HepG2 (cell line): ENCODE results near the gene APOM. TPM values are rescaled to one million over a fixed set of nuclear protein-coding genes. Genes with fewer than 3 reads are reported as not detected.
A peak's percentile ranks its signal among the peaks of the same experiment; 100 is the strongest.

Experiments
- ARNT2 ChIP-seq: sonication (generic); formaldehyde crosslinking; IDR thresholded peaks from 2 replicates; pipeline ENCODE4 v1.8.0; 2022; ENCODE audit warnings: mild to moderate bottlenecking, low read depth, missing genetic modification reagents, moderate library complexity
- CBX5 ChIP-seq: sonication (generic); formaldehyde crosslinking; IDR thresholded peaks from 2 replicates; pipeline ENCODE4 v1.4.0; 2020; ENCODE audit warnings: missing genetic modification reagents, borderline replicate concordance
- DPF2 ChIP-seq: sonication (generic); formaldehyde crosslinking; IDR thresholded peaks from 2 replicates; pipeline ENCODE4 v1.4.0; 2020; ENCODE audit warnings: mild to moderate bottlenecking, low read depth, missing genetic modification reagents, borderline replicate concordance
- EHMT2 ChIP-seq: fragments of 200-600 bp; sonication (generic); IDR thresholded peaks from 2 replicates; pipeline ENCODE4 v1.7.0; 2017; ENCODE audit warnings: antibody characterized with exemption, low read depth, low read length, borderline replicate concordance
- ELF1 ChIP-seq: sonication (generic); formaldehyde crosslinking; IDR thresholded peaks from 2 replicates; pipeline ENCODE4 v1.4.0; 2020; ENCODE audit warnings: missing genetic modification reagents
- ISL2 ChIP-seq: sonication (generic); formaldehyde crosslinking; IDR thresholded peaks from 2 replicates; pipeline ENCODE4 v1.5.0; 2020; ENCODE audit warnings: missing genetic modification reagents
- MED1 ChIP-seq: sonication (generic); formaldehyde crosslinking; IDR thresholded peaks from 2 replicates; pipeline ENCODE4 v1.4.0; 2020; ENCODE audit warnings: missing genetic modification reagents
- NBN ChIP-seq: fragments of 450-650 bp; conservative IDR thresholded peaks from 2 replicates; pipeline ENCODE4 v1.6.1; 2017
- PHF5A ChIP-seq: IDR thresholded peaks from one replicate; pipeline ENCODE4 v1.6.1; 2018; ENCODE audit warnings: low read depth, missing genetic modification reagents; ENCODE audit not compliant: unreplicated experiment
- REPIN1 ChIP-seq: sonication (generic); formaldehyde crosslinking; IDR thresholded peaks from 2 replicates; pipeline ENCODE4 v1.8.0; 2022; ENCODE audit warnings: missing genetic modification reagents, low read depth, mild to moderate bottlenecking, borderline replicate concordance
- SKI ChIP-seq: fragments of 450-650 bp; IDR thresholded peaks from one replicate; pipeline ENCODE4 v1.6.1; 2018; ENCODE audit warnings: mild to moderate bottlenecking; ENCODE audit not compliant: partially characterized antibody
- SNRNP70 ChIP-seq: fragments of 200-400 bp; formaldehyde crosslinking; IDR thresholded peaks from 2 replicates; pipeline ENCODE4 v1.6.1; 2017; ENCODE audit warnings: mild to moderate bottlenecking, low read depth, low read length, moderate library complexity
- SYNCRIP ChIP-seq: fragments of 200-400 bp; formaldehyde crosslinking; IDR thresholded peaks from 2 replicates; pipeline ENCODE4 v1.6.1; 2018; ENCODE audit warnings: mild to moderate bottlenecking, low read depth, low read length; ENCODE audit not compliant: insufficient read depth
- TAF1 ChIP-seq: sonication (generic); formaldehyde crosslinking; IDR thresholded peaks from 2 replicates; pipeline ENCODE4 v1.4.0; 2020; ENCODE audit warnings: missing genetic modification reagents
- XRCC5 ChIP-seq: fragments of 200-400 bp; formaldehyde crosslinking; optimal IDR thresholded peaks from 2 replicates; pipeline ENCODE3; 2017; ENCODE audit warnings: mild to moderate bottlenecking, low read length
- ZC3H4 ChIP-seq: sonication (generic); formaldehyde crosslinking; IDR thresholded peaks from 2 replicates; pipeline ENCODE4 v1.4.0; 2020; ENCODE audit warnings: missing genetic modification reagents, borderline replicate concordance
- ZFP82 ChIP-seq: sonication (generic); formaldehyde crosslinking; IDR thresholded peaks from 2 replicates; pipeline ENCODE4 v1.5.1; 2020; ENCODE audit warnings: mild to moderate bottlenecking, missing genetic modification reagents, borderline replicate concordance
- polyA plus RNA-seq, 8 experiments: library from polyadenylated mRNA; depleted of rRNA in 3 of 8; stranded (reverse) in 7 of 8; unstranded in 1 of 8; fragments of >200 nt; fragmentation: Illumina TruSeq in 4 of 8; extraction: Trizol in 4 of 8; gene quantifications; 2 replicates each; pipeline versions ENCODE4 v1.2.1 to v1.2.3, GENCODE V29; 2011 to 2016; ENCODE audit warnings: low read depth in 4 of 8, missing spikeins in 1 of 8, mixed read lengths in 1 of 8; ENCODE audit not compliant: insufficient read depth in 1 of 8
- total RNA-seq, 5 experiments: library from RNA; depleted of rRNA; stranded (reverse); fragments of >200 nt; fragmentation: Illumina TruSeq; extraction: Trizol; gene quantifications; 2 replicates each; pipeline ENCODE4 v1.2.3, GENCODE V29; 2016; ENCODE audit warnings: low read depth in 1 of 5
- TF ChIP-seq, protein P1 (sequence below): sonication (generic); formaldehyde crosslinking; IDR thresholded peaks from 2 replicates; pipeline ENCODE4 v1.4.0; 2020; ENCODE audit warnings: missing genetic modification reagents, borderline replicate concordance
- TF ChIP-seq, protein P2 (sequence below): sonication (generic); formaldehyde crosslinking; IDR thresholded peaks from 2 replicates; pipeline ENCODE4 v1.5.0; 2020; ENCODE audit warnings: missing genetic modification reagents
- TF ChIP-seq, protein P3 (sequence below): sonication (generic); formaldehyde crosslinking; IDR thresholded peaks from 2 replicates; pipeline ENCODE4 v1.4.0; 2020; ENCODE audit warnings: missing genetic modification reagents, mild to moderate bottlenecking, borderline replicate concordance
- TF ChIP-seq, protein P4 (sequence below): sonication (generic); formaldehyde crosslinking; IDR thresholded peaks from 2 replicates; pipeline ENCODE4 v1.4.0; 2020; ENCODE audit warnings: mild to moderate bottlenecking, missing genetic modification reagents

APOM gene
- total and polyA plus RNA-seq, 2 of the 13 experiments (the other 11 are each of a cell fraction or from before 2014, with no cell fraction given): 98.2 to 1,140 TPM

DNA sequence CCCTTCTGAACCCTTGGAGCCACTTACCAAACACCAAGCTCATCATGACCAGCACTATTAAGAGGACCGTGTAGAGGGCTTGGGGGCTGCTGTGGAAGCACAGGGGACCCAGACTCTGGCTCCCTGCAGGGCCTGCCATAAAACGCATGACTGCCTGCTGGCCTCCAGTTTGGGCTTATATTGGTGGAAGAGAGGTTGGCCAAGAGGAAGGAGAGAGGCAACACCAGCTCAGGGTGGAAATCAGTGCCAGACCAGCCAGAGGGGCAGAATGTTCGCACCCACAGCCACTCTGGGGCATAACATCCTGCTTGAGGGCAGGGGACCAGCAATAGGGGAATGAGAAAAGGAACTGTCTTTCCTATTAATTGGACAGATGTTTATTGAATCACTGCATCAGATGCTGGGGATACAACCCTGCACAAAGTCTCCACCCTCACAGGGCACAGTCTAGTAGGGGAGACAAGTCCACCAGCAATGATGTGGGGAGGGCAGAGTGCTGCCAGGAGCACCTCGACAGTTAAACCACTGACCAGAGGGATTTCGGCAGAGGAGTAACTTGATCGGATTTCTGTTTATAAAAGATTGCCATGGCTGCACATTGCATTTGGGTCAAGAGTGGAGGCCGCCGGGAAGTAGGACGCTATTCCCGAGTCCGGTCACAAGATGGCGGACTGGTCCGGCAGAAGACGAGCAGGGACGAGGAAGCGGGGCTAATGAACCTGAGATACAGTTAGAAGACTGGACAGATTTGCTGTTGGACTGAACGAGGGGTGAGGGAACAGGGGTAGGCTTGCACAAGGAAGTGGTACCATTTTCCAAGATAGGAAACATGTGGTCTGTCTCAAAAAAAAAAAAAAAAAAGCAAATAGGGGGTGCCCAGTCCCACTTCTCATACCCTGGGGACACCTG is 24.8 kb downstream of the APOM start, which contains the start of gene LY6G5C (continued):
- TF ChIP-seq TAF1 (CRISPR knock-in tag) (no peak), MED1 (CRISPR knock-in tag) (no peak), ISL2 (no peak), CBX5 (CRISPR knock-in tag) (peak; percentile 26; the same call in 1 of the 2 replicates), DPF2 (CRISPR knock-in tag) (no peak), ARNT2 (CRISPR knock-in tag) (no peak), ZFP82 (no peak), EHMT2 (no peak), ZC3H4 (CRISPR knock-in tag) (no peak), SKI (no peak), SNRNP70 (no peak), PHF5A (no peak), ELF1 (peak; percentile 74), XRCC5 (peak; percentile 34), SYNCRIP (no peak), REPIN1 (CRISPR knock-in tag) (0 out of 2 replicates have a peak, but pooled peaks have one; percentile 48), NBN (no peak)
- TF ChIP-seq, protein P1, sequence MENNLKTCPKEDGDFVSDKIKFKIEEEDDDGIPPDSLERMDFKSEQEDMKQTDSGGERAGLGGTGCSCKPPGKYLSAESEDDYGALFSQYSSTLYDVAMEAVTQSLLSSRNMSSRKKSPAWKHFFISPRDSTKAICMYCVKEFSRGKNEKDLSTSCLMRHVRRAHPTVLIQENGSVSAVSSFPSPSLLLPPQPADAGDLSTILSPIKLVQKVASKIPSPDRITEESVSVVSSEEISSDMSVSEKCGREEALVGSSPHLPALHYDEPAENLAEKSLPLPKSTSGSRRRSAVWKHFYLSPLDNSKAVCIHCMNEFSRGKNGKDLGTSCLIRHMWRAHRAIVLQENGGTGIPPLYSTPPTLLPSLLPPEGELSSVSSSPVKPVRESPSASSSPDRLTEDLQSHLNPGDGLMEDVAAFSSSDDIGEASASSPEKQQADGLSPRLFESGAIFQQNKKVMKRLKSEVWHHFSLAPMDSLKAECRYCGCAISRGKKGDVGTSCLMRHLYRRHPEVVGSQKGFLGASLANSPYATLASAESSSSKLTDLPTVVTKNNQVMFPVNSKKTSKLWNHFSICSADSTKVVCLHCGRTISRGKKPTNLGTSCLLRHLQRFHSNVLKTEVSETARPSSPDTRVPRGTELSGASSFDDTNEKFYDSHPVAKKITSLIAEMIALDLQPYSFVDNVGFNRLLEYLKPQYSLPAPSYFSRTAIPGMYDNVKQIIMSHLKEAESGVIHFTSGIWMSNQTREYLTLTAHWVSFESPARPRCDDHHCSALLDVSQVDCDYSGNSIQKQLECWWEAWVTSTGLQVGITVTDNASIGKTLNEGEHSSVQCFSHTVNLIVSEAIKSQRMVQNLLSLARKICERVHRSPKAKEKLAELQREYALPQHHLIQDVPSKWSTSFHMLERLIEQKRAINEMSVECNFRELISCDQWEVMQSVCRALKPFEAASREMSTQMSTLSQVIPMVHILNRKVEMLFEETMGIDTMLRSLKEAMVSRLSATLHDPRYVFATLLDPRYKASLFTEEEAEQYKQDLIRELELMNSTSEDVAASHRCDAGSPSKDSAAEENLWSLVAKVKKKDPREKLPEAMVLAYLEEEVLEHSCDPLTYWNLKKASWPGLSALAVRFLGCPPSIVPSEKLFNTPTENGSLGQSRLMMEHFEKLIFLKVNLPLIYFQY (CRISPR knock-in tag): 0 out of 2 replicates have a peak, but pooled peaks have one; percentile 31
- TF ChIP-seq, protein P2, sequence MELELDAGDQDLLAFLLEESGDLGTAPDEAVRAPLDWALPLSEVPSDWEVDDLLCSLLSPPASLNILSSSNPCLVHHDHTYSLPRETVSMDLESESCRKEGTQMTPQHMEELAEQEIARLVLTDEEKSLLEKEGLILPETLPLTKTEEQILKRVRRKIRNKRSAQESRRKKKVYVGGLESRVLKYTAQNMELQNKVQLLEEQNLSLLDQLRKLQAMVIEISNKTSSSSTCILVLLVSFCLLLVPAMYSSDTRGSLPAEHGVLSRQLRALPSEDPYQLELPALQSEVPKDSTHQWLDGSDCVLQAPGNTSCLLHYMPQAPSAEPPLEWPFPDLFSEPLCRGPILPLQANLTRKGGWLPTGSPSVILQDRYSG: no peak
- TF ChIP-seq, protein P3, sequence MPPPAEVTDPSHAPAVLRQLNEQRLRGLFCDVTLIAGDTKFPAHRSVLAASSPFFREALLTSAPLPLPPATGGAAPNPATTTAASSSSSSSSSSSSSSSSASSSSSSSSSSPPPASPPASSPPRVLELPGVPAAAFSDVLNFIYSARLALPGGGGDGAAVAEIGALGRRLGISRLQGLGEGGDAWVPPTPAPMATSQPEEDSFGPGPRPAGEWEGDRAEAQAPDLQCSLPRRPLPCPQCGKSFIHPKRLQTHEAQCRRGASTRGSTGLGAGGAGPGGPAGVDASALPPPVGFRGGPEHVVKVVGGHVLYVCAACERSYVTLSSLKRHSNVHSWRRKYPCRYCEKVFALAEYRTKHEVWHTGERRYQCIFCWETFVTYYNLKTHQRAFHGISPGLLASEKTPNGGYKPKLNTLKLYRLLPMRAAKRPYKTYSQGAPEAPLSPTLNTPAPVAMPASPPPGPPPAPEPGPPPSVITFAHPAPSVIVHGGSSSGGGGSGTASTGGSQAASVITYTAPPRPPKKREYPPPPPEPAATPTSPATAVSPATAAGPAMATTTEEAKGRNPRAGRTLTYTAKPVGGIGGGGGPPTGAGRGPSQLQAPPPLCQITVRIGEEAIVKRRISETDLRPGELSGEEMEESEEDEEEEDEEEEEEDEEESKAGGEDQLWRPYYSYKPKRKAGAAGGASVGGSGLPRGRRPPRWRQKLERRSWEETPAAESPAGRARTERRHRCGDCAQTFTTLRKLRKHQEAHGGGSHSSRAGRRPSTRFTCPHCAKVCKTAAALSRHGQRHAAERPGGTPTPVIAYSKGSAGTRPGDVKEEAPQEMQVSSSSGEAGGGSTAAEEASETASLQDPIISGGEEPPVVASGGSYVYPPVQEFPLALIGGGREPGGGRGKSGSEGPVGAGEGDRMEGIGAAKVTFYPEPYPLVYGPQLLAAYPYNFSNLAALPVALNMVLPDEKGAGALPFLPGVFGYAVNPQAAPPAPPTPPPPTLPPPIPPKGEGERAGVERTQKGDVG: 0 out of 2 replicates have a peak, but pooled peaks have one; percentile 40
- TF ChIP-seq, protein P4, sequence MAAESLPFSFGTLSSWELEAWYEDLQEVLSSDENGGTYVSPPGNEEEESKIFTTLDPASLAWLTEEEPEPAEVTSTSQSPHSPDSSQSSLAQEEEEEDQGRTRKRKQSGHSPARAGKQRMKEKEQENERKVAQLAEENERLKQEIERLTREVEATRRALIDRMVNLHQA (CRISPR knock-in tag): no peak
